ENCODE data around the gene FAM131C.
"Not testable (repeated sequence)": the region's sequence is repeated elsewhere in the genome, so short reads cannot be mapped to it uniquely, and the experiment has no call there.

FAM131C gene

GRCh38 chr1:16033103-16033632 lies 40.3 kb downstream of the FAM131C start:
- DNase-seq (ENCODE audit: low read depth in 2 of 2) = not testable (repeated sequence)

GRCh38 chr1:16032388-16033102 lies 40.9 kb downstream of the FAM131C start:
- peak; percentile 58 to 60 for DNase-seq (ENCODE audit: low read depth in 2 of 2)

- no peak for DNase-seq (ENCODE audit: low read depth in 2 of 2)
These were observed 41.9 kb downstream of the FAM131C start for GRCh38 chr1:16031551-16031950.

- no peak for DNase-seq (ENCODE audit: low read depth in 2 of 2)
These were observed 44.2 kb downstream of the FAM131C start for GRCh38 chr1:16029288-16029687.

GRCh38 chr1:16029003-16029268 lies 44.5 kb downstream of the FAM131C start:
- not testable (repeated sequence) for DNase-seq (ENCODE audit: low read depth in 2 of 2)

GRCh38 chr1:16028237-16029002 lies 45.0 kb downstream of the FAM131C start:
- no peak for DNase-seq (ENCODE audit: low read depth in 2 of 2)

- DNase-seq (ENCODE audit: low read depth in 2 of 2) = no peak
These were observed 46.5 kb downstream of the FAM131C start for GRCh38 chr1:16026723-16027484.

GRCh38 chr1:16026302-16026701 lies 47.1 kb downstream of the FAM131C start:
- DNase-seq (ENCODE audit: low read depth in 2 of 2) = not testable (repeated sequence)

GRCh38 chr1:16023050-16023653 lies 50.3 kb downstream of the FAM131C start:
- no peak for DNase-seq (ENCODE audit: low read depth in 2 of 2)

GRCh38 chr1:16022393-16022792 lies 51.1 kb downstream of the FAM131C start:
- DNase-seq (ENCODE audit: low read depth in 2 of 2) = no peak

- no peak for DNase-seq (ENCODE audit: low read depth in 2 of 2)
These were observed 51.8 kb downstream of the FAM131C start, which contains the start of gene CLCNKA for GRCh38 chr1:16021681-16022080. Gene CLCNKA, plus strand, starts transcription at chr1:16022036. Its CDS starts 584 bp downstream, at chr1:16022620.

- not testable (repeated sequence) for DNase-seq (ENCODE audit: low read depth in 2 of 2)
These were observed 52.6 kb downstream of the FAM131C start for GRCh38 chr1:16020878-16021277.

- no peak for DNase-seq (ENCODE audit: low read depth in 2 of 2)
These were observed 53.1 kb downstream of the FAM131C start for GRCh38 chr1:16020325-16020724.

- no peak for DNase-seq (ENCODE audit: low read depth in 2 of 2)
These were observed 53.7 kb downstream of the FAM131C start for GRCh38 chr1:16019644-16020277.

GRCh38 chr1:16018749-16019643 lies 54.5 kb downstream of the FAM131C start:
- no peak for DNase-seq (ENCODE audit: low read depth in 2 of 2)

- no peak for DNase-seq (ENCODE audit: low read depth in 2 of 2)
These were observed 55.1 kb downstream of the FAM131C start for GRCh38 chr1:16018308-16018707.

- no peak for DNase-seq (ENCODE audit: low read depth in 2 of 2)
These were observed 55.8 kb downstream of the FAM131C start, which contains the start of gene HSPB7 for GRCh38 chr1:16017461-16018303. Gene HSPB7, minus strand, starts transcription at chr1:16018043. Its CDS starts 80 bp downstream, at chr1:16017963.

GRCh38 chr1:16017076-16017460 lies 56.4 kb downstream of the FAM131C start:
- DNase-seq (ENCODE audit: low read depth in 2 of 2) = no peak
